GM19467 (cell line): ENCODE results near the gene RC3H1.
"Not testable (repeated sequence)": the region's sequence is repeated elsewhere in the genome, so short reads cannot be mapped to it uniquely, and the experiment has no call there.

ENCODE experiments used
- ATAC-seq: cut with Tn5 transposase; IDR thresholded peaks from one replicate; pipeline ENCODE4 v1.9.1; 2021; ENCODE audit warnings: mild to moderate bottlenecking, moderate library complexity; ENCODE audit not compliant: unreplicated experiment

The RC3H1 gene

DNA sequence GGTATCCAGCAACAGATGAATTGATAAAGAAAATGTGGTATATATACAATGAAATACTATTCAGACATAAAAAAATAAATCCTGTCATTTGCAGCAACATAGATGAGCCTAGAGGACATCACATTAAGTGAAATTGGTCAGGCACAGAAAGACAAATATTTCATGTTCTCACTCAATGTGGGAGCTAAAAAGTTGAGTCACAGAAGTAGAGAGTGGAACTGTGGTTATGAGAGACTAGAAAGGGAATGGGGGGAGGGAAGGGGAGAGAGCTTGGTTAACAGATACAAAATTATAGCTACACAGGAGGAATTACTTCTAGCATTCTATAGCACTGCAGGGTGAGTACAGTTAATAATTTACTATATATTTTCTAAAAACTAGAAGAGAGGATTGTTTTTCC, 68.0 kb downstream of the RC3H1 start:
- ATAC-seq, result no peak

DNA sequence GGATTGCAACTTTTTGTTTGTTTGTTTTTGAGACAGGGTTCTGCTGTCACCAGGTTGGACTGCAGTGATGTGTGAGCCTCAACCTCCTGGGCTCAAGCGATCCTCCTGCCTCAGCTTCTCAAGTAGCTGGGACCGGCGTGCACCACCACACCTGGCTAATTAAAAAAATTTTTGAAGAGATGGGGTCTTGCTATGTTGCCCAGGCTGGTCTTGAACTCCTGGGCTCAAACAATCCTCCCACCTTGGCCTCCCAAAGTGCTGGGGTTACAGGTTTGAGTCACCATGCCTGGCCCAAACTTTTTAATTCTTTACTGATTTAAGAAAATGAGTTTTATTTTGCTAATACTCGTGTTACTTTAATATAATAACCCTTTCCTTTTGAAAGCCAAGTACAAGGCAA, 73.6 kb downstream of the RC3H1 start:
- no peak for ATAC-seq

DNA sequence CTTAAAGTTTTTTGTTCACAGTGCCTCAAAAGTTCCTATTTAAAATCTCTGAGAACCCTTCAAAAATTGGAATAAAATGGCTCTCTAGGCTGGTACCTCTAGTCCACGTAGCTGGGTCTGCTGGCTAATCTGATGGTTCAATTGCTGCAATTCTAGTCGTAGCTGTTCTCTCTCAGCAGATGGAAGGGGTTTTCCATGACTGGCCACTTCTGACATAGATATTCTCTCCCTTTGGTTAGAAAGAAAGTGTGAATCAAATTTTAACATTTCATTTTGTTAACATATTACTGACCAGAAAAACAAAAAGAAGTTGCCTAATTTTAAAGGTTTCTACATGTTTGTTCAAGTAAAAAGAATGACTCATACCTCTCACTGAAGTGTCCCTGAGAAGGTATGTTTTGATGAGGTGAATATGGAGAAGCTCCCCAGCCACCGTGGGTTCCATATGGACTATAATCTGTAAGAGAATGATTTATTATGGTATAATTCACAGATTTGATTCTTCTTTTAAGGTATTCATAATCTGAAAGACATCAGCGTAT, 75.7 kb downstream of the RC3H1 start:
- ATAC-seq, result no peak

DNA sequence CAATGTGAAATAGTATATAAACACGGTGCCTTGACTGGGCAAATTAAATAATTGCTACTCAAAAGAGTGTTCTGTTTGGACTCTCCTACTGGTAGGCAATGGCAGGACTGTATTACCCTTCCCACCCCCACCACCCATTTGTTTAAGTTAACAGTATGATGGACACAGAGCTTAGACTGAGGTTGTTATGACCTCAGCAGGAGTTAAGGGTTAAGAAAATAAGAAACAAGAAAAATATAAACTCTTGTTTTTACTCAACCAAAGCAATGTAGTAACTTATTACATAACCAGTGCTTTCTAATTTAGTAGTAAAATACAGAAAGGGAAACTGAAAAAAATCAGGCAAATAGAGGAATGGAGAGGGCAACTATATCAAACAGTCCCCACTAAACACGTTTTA, 85.1 kb downstream of the RC3H1 start:
- ATAC-seq, result no peak

DNA sequence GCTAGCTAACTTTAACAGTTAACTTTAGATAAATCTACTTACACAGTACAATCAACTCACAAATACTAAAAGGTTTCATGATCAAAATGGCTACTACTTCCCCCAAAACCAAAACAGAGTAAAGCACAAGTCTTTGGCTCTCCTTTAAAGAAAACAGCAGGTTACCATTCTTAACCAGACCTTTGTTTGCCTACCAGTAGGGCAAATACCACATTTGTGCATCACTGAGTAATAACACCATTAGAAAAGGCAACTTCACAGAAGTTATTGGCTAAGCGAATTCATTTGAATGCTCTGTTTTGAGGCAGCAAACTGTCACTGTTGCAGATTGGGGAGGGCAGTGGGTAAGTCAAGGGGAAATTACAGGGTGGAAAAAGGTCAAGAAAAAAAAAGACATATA, 87.7 kb downstream of the RC3H1 start:
- ATAC-seq, result no peak

GRCh38 chr1:173930541-173930940, 91.6 kb downstream of the RC3H1 start:
- not testable (repeated sequence) for ATAC-seq

DNA sequence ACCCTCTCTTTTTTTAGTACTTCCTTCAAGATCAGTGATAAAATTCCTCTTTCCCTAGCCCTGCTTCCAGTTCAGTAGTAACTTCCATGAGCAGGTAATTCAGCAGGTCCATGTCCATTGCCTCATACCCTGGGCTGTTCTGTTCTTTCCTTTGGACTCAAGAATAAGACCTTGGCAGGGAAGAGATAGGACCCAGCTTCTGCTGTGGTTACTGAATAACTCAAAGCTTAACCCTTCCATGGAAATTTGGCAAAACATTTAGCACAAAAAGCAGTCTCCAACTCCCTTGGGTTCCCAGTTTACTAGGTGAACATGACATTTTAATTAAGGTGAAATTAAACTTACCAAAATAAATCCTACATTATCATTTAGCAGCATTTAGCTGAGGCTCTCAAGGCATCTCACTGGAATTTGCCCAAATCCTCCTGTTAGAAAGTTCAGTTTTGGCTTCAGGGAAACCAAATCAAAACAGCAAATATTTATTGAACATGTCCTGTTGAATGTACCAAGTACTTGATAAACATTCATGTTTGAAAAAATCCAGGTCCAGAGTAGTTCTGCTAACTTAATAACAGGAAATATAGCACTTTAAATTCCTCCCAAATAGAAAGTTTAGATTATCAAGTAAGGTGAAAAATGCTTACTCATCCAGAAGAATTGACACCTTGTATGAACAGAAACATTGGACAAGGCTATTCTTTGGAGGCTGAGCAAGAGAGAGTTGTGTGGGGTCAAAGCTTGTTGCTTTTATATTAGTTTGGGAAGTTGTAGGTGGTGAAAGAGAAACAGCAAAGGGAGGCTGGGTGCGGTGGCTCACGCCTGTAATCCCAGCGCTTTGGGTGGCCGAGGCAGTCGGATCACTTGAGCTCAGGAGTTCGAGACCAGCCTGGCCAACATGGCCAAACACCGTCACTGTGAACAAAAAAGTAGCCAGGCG, 96.6 kb downstream of the RC3H1 start:
- ATAC-seq, result no peak

GRCh38 chr1:173920861-173921260, 101.3 kb downstream of the RC3H1 start:
- no peak for ATAC-seq

GRCh38 chr1:173917635-173918493, 104.3 kb downstream of the RC3H1 start:
- ATAC-seq, result no peak

DNA sequence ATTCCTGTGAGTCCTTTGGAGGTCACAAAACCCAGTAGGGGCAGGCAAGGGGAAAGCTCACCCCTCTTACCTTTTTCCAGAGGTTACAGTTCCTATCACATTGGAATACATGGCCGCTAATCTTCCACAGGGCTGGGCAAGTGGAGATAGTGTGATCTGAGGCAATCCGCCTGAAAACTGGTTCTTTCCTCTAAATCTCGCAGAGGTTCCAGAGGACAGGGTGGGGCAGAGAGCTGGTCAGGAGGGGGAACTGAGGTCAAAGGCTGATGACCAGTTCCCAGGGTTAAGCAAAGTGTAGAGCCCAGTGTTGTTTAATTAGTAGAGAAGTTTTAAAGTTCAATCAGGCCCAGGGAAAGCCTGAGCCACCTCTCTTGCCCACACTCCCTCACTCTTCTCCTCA, 105.0 kb downstream of the RC3H1 start, which contains the start of gene SERPINC1:
SERPINC1 (minus strand) TSS at position 179 of the 400 bp plus-strand sequence; CDS start at position 111, 68 bp downstream.
- no peak for ATAC-seq

DNA sequence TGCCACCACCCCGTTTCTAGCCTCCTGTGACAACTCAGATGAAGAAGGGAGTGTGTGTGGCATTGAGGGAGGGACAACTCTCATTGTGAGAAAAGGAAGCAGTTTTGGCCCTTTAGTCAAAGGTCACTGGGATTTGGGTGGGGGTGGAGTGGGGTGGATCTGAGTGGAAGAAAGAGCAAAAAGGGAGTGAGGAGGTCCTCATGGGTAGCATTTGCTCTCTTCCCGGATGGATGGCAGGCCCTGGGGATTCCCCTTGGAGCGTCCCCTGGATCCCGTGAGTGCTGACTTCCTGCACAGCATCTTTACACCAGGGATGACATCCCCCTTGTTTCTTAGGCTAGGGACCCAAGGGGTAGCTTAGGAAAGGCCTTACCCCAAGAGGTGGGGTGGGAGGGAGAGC, 105.5 kb downstream of the RC3H1 start:
- no peak for ATAC-seq

- ATAC-seq, result no peak
Measured at GRCh38 chr1:173915596-173915995, 106.6 kb downstream of the RC3H1 start.

- ATAC-seq, result no peak
Measured at GRCh38 chr1:173914366-173914871, 107.7 kb downstream of the RC3H1 start.

DNA sequence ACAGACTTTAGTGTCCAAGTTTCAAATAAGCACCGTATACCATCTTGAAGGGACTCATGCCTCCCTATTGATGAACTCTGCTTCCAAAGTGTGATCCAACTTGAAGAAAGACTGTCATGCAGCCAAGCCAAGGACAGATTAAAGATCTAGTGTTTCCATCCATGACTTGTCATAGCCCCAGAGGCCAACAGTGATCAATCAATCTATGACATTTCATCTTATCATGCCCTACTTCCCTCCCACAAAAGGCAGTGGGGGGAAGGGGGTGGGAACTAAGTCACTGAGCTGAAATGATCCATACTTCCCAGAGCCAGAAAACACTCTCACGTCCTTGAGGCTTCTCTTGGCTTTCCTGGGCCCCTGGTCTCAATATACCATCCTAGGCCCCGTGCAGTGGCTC, 109.0 kb downstream of the RC3H1 start:
- ATAC-seq, result no peak

DNA sequence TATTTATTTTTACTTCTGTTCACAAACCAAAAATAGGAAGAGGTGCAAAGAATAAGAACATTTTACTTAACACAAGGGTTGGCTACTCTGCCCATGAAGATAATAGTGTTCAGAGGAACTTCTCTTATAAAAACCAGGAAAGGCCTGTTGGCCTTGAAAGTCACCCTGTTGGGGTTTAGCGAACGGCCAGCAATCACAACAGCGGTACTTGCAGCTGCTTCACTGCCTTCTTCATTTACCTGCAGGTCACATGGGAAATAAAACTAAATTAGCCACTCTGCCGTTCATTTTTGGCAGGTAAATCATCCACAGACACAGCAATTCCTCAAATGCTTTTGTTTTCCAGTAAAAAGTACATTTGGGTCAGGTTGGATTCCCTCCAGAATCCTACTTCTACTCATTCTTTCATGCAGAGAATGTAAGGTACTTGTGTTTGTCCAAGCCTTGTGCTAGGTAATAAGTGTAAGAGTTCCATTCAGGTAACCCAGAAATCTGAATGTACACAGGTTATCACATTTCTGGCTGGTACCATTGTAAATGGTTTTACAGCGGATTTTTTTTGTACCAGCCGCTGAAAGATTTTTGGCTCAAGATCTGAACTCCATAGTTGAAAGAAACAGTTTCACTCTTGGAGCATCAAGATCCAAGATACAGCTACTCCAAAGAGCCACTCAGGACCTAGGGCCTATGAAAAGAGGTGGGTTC, 118.2 kb downstream of the RC3H1 start:
- ATAC-seq, result no peak

- ATAC-seq, result no peak
Measured at GRCh38 chr1:173900992-173901391, 121.2 kb downstream of the RC3H1 start.

- no peak for ATAC-seq
Measured at GRCh38 chr1:173900427-173900826, 121.7 kb downstream of the RC3H1 start.

DNA sequence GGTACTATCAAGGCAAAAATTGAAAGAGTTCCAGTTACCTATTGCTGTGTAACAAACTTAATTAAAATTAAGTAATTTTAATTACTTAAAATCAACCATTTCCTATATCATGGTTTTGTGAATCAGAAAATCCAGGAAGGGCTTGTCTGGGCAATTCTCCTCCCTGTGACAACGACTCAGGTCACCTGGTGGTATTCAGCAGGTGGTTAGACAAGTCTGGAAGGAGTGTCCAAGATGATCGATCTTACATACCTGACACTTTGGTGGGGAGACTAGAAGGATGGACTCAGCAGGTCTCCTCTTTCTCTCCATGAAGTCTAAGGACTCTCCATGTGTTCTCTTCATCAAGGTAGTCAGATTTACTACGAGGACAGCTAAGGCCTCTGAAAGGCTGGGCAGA, 128.0 kb downstream of the RC3H1 start:
- ATAC-seq, result no peak

DNA sequence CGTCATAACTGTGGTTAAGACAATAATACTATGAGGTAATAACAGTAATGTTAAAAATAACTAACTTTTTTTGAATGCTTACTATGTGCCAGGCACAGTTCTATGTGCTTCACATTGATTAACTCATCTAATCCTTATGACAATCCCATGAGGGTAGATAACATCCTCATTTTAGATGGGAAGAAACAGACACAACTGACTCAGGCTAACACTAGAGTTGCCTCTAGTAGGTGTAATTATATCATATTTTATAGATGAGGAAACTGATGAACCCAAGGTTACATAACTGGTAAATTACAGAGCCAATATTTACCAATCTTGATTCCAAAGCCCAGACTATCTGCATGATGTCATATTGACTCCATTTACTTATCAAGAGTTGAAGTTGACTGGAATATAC, 128.5 kb downstream of the RC3H1 start:
- no peak for ATAC-seq

- no peak for ATAC-seq
Measured at GRCh38 chr1:173889885-173890284, 132.3 kb downstream of the RC3H1 start.

GRCh38 chr1:173888749-173889148, 133.4 kb downstream of the RC3H1 start:
- ATAC-seq, result no peak
